Fibroblast of mammary gland (primary cell): Measurements from ENCODE around the gene FADD.
A peak's percentile ranks its signal among the peaks of the same experiment; 100 is the strongest.

Source experiments
- DNase-seq: peaks from one replicate; pipeline ENCODE4 v3.0.0-alpha.2; 2010; ENCODE audit warnings: low read depth
- H3K4me3 ChIP-seq: 2 replicates; pipeline ENCODE4 v1.5.1; 2011; ENCODE audit warnings: low read depth, mild to moderate bottlenecking, low read length, moderate library complexity; ENCODE audit not compliant: control insufficient read depth
- CTCF ChIP-seq: conservative IDR thresholded peaks from 2 replicates; pipeline ENCODE4 v1.5.1; 2011; ENCODE audit warnings: low read depth, low read length, inconsistent platforms; ENCODE audit not compliant: control insufficient read depth, insufficient read depth

FADD gene

GRCh38 chr11:70241709-70242108 is 38.6 kb downstream of the FADD start:
- TF ChIP-seq CTCF: no peak
- H3K4me3 ChIP-seq: no peak overlapping the region
- no peak for DNase-seq

GRCh38 chr11:70242885-70243284 is 39.8 kb downstream of the FADD start:
- no peak overlapping the region for H3K4me3 ChIP-seq
- no peak for DNase-seq
- no peak for TF ChIP-seq CTCF

- peak; percentile 60 for DNase-seq
- H3K4me3 ChIP-seq: no peak overlapping the region
- TF ChIP-seq CTCF: no peak
Observed at GRCh38 chr11:70243912-70244652, 41.0 kb downstream of the FADD start.

GRCh38 chr11:70244698-70245097 is 41.6 kb downstream of the FADD start:
- no peak for TF ChIP-seq CTCF
- DNase-seq: peak; percentile 83

GRCh38 chr11:70246196-70246595 is 43.1 kb downstream of the FADD start:
- DNase-seq: no peak
- H3K4me3 ChIP-seq: no peak overlapping the region
- TF ChIP-seq CTCF: no peak

More at GRCh38 chr11:70244698-70245097, 41.6 kb downstream of the FADD start:
- no peak overlapping the region for H3K4me3 ChIP-seq

- H3K4me3 ChIP-seq: no peak overlapping the region
- DNase-seq: no peak
- no peak for TF ChIP-seq CTCF
Observed at GRCh38 chr11:70247042-70247709, 44.1 kb downstream of the FADD start.
